Measurements from ENCODE around the gene USP7.

DNA sequence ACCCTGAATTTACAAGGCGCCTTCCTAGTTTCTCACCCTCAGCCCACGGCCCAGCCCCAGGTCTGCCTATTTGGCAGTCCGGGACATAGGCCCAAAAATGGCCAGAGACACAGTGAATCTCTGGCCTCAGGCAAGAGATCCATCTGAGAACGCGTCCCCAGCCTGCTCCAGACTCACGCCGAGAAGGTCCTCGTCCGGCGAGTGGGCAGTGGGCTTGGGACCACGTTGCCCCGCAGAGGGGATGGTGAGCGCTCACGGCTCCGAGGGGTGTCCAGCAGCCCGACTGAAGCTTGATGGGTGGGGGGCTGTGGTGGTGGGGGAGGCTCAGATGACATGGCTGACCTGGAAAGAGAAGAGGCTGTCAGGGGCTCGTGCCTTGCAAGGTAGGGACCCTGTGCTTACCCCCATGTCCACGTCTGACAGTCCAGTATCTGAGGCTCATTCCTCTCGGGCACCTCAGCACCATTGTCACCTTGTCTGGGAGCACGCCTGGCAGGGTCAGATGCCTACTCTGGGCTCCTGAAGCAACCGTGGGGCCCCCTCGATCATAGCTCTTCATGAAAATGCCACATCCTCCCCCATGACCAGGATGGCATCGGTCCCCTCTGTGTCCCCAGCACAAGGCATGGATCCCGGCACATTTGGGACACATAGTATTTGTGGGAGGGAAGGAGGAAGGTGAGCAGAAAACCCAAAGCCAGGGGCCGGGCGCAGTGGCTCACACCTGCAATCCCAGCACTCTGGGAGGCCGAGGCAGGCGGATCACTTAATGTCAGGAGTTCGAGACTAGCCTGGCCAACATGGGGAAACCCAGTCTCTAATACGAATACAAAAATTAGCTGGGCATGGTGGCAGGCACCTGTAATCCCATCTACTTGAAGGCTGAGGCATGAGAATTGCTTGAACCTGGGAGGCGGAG, 104.5 kb downstream of the USP7 start:
- TF ChIP-seq BHLHE40 (IDR thresholded peaks at IDR 0.05; ENCODE audit: borderline replicate concordance) (no peak), SP1 (IDR thresholded peaks at IDR 0.05) (no peak)

Data from HEK293T (cell line).